Activated T-cell treated with anti-CD3 and anti-CD28 coated beads for 48 hours (primary cell): ENCODE results near the gene MIER1.
"Not testable (repeated sequence)": the region's sequence is repeated elsewhere in the genome, so short reads cannot be mapped to it uniquely, and the experiment has no call there.

Experiments
- DNase-seq: peaks from one replicate; pipeline ENCODE4 v3.0.0-alpha.2; 2020; ENCODE audit warnings: low read depth

Gene MIER1

DNA sequence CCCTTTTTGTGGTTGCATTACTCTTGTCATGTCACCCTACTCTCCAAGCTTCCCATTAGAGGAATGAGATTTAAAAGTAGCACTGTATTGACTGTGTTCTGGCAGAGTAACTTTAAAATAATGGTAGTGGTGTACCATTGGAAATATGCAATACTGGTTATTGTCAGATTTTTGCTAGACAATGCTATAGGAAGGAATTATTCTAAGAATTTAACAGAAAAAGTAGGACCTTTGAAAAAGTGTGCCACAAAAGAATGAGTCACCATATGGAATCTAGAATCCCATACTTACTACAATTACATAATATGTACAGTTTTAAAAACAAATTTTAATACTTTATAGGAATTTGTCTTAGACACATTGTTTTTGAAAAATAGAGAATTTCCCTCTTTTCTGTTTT, 13.8 kb downstream of the MIER1 start:
- no peak for DNase-seq

DNA sequence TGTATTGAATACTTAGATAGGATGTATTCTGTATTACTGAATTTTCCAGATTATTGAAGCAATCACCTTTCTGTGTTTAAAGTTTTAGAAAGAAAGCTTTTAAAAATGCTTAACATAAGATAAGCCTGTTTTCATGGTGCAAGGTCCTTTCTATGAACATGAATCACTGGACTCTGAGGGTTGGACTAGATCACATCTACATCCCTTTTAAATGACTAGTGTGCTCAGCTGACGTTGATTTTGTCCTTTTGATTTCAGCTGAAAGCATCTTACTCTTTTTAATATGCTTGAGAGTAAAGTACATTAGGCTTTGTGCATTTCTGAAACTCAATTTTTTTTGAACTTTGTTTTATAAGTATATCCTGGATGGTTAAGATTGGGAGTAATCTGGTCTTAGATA, 16.2 kb downstream of the MIER1 start:
- DNase-seq = no peak

DNA sequence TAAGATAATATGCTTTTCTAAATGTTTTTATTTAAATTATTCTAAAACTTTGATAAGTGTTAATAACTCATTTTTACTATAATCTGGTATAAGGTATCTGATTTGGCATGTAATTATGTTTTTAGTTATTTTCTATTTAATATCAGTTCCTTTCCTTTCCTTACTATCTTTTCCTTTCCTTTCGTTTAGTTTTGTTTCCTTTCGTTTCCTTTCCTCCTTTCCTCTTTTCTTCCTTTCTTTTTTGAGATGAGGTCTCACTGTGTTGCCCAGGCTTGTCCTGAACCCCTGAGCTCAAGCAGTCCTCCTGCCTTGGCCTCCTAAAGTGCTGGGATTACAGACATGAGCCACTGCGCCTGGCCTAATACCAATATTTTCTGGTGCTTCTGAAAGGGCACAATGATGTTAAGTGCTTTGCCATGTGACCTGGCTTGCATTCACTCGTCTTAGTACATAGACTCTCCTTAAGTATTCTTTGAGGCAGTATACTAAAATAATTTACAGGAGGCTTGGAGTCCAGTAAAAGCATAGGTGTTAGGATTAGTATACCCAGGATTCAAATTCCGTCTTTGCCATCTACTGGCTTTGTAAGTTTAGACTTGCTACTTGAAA, 18.7 kb downstream of the MIER1 start:
- DNase-seq = no peak

GRCh38 chr1:66944330-66945274, 19.8 kb downstream of the MIER1 start:
- DNase-seq = no peak

GRCh38 chr1:66945316-66945715, 20.5 kb downstream of the MIER1 start:
- DNase-seq = no peak

- no peak for DNase-seq
Measured at GRCh38 chr1:66947267-66947666, 22.5 kb downstream of the MIER1 start.

DNA sequence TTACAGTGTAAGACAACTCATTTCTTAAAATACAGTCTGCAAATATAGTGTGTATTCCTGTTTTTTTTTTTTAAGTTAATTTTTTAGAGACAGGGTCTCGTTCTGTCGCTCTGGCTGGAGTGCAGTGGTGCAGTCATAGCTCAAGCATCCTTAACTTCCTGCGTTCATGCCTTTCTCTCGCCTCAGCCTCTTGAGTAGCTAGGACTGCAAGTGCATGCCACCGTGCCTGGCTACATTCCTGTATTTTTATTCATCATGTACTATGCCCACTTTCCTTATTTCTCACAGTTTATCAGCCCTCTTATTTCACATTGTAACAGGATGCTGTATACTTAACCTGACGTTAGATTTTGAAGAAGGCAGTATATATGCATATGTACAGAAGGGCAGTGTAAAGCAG, 26.7 kb downstream of the MIER1 start:
- DNase-seq = no peak

DNA sequence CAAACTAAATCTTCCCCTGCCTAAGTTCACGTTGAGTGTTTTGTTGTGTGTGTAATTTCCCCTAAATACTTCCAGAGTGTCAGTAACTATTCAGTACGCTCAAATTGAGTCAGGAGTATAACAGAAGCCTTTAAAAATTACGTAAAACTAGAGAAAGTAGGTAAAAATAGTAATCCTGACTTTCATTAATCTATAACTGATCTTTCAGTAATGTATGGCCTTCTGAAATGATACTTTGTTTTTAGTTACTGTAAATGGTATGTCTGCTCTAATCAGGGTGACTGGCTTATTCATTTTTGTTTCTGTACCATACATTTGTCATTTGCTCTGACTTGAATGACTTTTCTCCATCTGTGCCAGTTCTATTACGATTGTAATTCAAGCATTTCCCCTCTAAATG, 29.4 kb downstream of the MIER1 start:
- no peak for DNase-seq

- no peak for DNase-seq
Measured at GRCh38 chr1:66957938-66958337, 33.1 kb downstream of the MIER1 start.

DNA sequence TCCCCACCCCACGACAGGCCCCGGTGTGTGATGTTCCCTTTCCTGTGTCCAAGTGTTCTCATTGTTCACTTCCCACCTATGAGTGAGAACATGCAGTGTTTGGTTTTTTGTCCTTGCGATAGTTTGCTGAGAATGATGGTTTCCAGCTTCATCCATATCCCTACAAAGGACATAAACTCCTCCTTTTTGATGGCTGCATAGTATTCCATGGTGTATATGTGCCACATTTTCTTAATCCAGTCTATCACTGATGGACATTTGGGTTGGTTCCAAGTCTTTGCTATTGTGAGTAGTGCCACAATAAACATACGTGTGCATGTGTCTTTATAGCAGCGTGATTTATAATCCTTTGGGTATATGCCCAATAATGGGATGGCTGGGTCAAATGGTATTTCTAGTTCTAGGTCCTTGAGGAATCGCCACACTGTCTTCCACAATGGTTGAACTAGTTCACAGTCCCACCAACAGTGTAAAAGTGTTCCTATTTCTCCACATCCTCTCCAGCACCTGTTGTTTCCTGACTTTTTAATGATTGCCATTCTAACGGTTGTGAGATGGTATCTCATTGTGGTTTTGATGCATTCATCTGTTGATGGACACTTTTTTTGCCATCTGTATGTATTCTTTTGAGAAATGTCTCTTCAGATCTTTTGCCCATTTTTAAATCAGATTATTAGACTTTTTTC, 41.5 kb downstream of the MIER1 start:
- not testable (repeated sequence) for DNase-seq

GRCh38 chr1:66968574-66968973, 43.8 kb downstream of the MIER1 start:
- no peak for DNase-seq

- no peak for DNase-seq
Measured at GRCh38 chr1:66978201-66978600, 53.4 kb downstream of the MIER1 start.

GRCh38 chr1:66979621-66980020, 54.8 kb downstream of the MIER1 start:
- not testable (repeated sequence) for DNase-seq

- no peak for DNase-seq
Measured at GRCh38 chr1:66980745-66981367, 56.1 kb downstream of the MIER1 start.

DNA sequence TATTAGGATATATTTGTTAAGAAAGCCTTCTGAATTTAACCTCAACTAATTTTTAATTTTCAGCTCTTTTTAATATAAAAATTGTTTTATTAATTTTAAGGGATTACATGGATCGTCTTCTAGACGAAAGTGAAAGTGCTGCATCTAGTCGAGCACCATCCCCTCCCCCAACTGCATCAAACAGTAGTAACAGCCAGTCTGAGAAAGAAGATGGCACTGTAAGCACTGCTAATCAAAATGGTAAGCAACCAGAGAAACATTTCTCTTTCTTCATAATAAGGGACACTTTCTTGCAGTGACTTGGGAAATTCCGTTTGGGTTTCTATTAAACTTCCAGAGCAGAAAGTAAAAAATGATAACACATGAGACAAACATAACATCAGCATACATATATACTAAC, 56.9 kb downstream of the MIER1 start:
- DNase-seq = no peak

- no peak for DNase-seq
Measured at GRCh38 chr1:66982561-66983260, 57.9 kb downstream of the MIER1 start.

DNA sequence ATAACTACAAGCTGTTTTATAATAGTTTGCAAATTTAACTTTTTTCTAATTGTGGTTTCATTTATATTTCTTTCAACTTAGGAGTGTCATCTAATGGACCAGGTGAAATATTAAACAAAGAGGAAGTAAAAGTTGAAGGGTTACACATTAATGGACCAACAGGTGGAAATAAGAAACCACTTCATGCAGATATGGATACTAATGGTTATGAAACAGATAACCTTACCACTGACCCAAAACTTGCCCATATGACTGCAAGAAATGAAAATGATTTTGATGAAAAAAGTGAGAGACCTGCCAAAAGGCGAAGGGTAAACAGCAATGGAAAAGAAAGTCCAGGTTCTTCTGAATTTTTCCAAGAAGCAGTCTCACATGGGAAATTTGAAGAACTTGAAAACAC, 59.7 kb downstream of the MIER1 start:
- DNase-seq = no peak

- DNase-seq = no peak
Measured at GRCh38 chr1:66985835-66986234, 61.0 kb downstream of the MIER1 start.

- no peak for DNase-seq
Measured at GRCh38 chr1:66993076-66993475, 68.3 kb downstream of the MIER1 start.

DNA sequence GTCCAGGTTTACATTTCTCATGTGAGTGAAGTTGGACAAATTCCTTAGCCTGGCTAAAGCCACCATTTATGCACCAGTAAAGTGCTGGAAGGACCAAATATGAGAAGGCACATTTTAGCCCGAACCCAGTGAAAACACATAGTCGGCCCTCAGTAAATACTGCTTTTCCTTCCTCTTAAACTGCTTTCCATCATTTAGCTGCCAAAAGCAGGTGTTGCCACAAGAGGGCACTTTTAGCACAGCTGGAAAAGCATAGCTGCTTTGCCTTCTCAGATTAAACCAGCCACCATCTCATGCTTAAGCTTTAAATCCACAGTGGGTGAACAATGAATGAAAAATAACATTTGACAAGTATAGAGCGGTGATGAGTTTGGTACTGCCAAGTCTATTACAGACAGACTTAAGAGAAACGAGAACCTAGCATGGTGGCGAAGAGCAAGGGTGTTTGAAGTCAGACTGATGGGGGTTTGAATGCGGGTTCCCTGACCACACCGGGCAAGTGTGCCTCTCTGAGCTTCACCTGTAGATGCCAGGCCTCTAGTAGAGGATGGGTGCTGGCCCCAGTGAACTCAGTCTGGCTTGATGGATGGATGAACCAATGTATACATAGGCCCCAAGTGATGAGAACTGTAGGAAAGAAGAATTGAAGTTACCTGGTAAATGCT, 71.4 kb downstream of the MIER1 start:
- DNase-seq = peak; percentile 46

DNA sequence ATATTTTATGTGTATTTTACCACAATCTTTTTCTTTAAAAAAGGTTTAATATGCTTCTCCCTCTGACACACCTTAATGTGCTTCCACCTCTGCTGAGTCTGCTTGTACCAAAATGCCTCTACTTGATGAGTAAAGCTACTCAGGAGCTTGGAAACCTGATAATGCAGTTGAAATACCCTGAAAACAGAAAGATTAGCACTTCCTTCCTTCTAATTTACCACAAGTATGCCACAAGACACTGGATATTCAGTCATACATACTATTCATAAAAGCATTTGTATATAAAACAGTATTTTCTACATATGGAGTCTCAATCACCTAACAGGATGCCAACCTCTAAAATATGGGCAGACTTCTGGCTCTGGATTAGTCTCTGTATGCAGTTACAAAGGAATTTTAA, 74.2 kb downstream of the MIER1 start:
- DNase-seq = no peak
